NCI-H446 (cell line): ENCODE results near the gene DDX4.
"Not testable (repeated sequence)": the region's sequence is repeated elsewhere in the genome, so short reads cannot be mapped to it uniquely, and the experiment has no call there.

Experiments
- DNase-seq, 2 experiments: peaks; one replicate each; lab custom pipeline; 2025; lab: John Stamatoyannopoulos, UW

Gene DDX4

GRCh38 chr5:55724281-55724680, 13.6 kb upstream of the DDX4 start:
- no peak for DNase-seq

- no peak for DNase-seq
Measured at GRCh38 chr5:55731848-55732247, 6.0 kb upstream of the DDX4 start.

- DNase-seq = no peak
Measured at GRCh38 chr5:55732585-55732984, 5.3 kb upstream of the DDX4 start.

- DNase-seq = no peak
Measured at GRCh38 chr5:55734658-55735057, 3.2 kb upstream of the DDX4 start.

GRCh38 chr5:55742778-55743177, 4.9 kb downstream of the DDX4 start:
- DNase-seq = no peak

GRCh38 chr5:55747778-55748318, 10.0 kb downstream of the DDX4 start:
- DNase-seq = no peak

- DNase-seq = no peak
Measured at GRCh38 chr5:55749387-55749786, 11.5 kb downstream of the DDX4 start.

- DNase-seq = no peak
Measured at GRCh38 chr5:55750063-55750462, 12.2 kb downstream of the DDX4 start.

GRCh38 chr5:55750499-55750898, 12.6 kb downstream of the DDX4 start:
- no peak for DNase-seq

- no peak for DNase-seq
Measured at GRCh38 chr5:55758231-55758630, 20.4 kb downstream of the DDX4 start.

- DNase-seq = no peak
Measured at GRCh38 chr5:55758714-55759113, 20.9 kb downstream of the DDX4 start.

- not testable (repeated sequence) for DNase-seq
Measured at GRCh38 chr5:55761721-55762120, 23.9 kb downstream of the DDX4 start.

GRCh38 chr5:55763746-55764420, 26.0 kb downstream of the DDX4 start:
- no peak for DNase-seq

- no peak for DNase-seq
Measured at GRCh38 chr5:55768279-55768678, 30.4 kb downstream of the DDX4 start.

GRCh38 chr5:55771175-55771655, 33.4 kb downstream of the DDX4 start:
- no peak for DNase-seq

GRCh38 chr5:55773057-55773456, 35.2 kb downstream of the DDX4 start:
- no peak for DNase-seq

- DNase-seq = no peak
Measured at GRCh38 chr5:55777332-55777731, 39.5 kb downstream of the DDX4 start.

- no peak for DNase-seq
Measured at GRCh38 chr5:55800924-55801323, 63.1 kb downstream of the DDX4 start.

- DNase-seq = not testable (repeated sequence)
Measured at GRCh38 chr5:55808814-55809213, 71.0 kb downstream of the DDX4 start.

GRCh38 chr5:55815939-55816338, 78.1 kb downstream of the DDX4 start:
- not testable (repeated sequence) for DNase-seq

GRCh38 chr5:55816342-55816741, 78.5 kb downstream of the DDX4 start:
- DNase-seq = no peak

- no peak for DNase-seq
Measured at GRCh38 chr5:55817030-55817429, 79.2 kb downstream of the DDX4 start.

- DNase-seq = no peak
Measured at GRCh38 chr5:55820488-55820887, 82.6 kb downstream of the DDX4 start.
